CD4-positive, alpha-beta memory T cell (primary cell): ENCODE measurements around the gene FDPS. TPM values are rescaled to one million over a fixed set of nuclear protein-coding genes. Genes with fewer than 3 reads are reported as not detected.

ENCODE experiments used
- CTCF ChIA-PET: fragments of 350-600 bp; sonication (Branson Sonifier 250); formaldehyde crosslinking; loops from one replicate; lab custom pipeline; 2021; ENCODE audit warnings: inconsistent platforms; ENCODE audit not compliant: partially characterized antibody; lab: Charles Lee
- POLR2A ChIA-PET: fragments of 350-600 bp; sonication (Branson Sonifier 250); formaldehyde crosslinking; loops from one replicate; lab custom pipeline; 2021; ENCODE audit not compliant: partially characterized antibody; lab: Charles Lee
- DNase-seq, 5 donors: peaks; one replicate each; pipeline versions ENCODE4 v3.0.0 to v3.0.0-alpha.2; 2020 to 2022; ENCODE audit warnings: mixed read lengths in 1 of 5
- H3K27ac ChIP-seq: one replicate; pipeline ENCODE4 v1.7.0; 2013; ENCODE audit warnings: low read depth, low read length
- H3K27me3 ChIP-seq: 2 replicates; pipeline ENCODE4 v1.7.0; 2013; ENCODE audit warnings: mild to moderate bottlenecking, low read length, moderate library complexity; ENCODE audit not compliant: insufficient read depth
- H3K36me3 ChIP-seq: 2 replicates; pipeline ENCODE4 v1.7.0; 2013; ENCODE audit warnings: mild to moderate bottlenecking, low read length, moderate library complexity; ENCODE audit not compliant: insufficient read depth
- H3K4me1 ChIP-seq: 2 replicates; pipeline ENCODE4 v1.7.0; 2013; ENCODE audit warnings: mild to moderate bottlenecking, low read length, moderate library complexity; ENCODE audit not compliant: insufficient read depth
- H3K4me3 ChIP-seq, 2 donors: one replicate each; pipeline ENCODE4 v1.7.0; 2013; ENCODE audit warnings: low read length in 2 of 2, mild to moderate bottlenecking in 1 of 2
- H3K9me3 ChIP-seq, 2 donors: one replicate each; pipeline ENCODE4 v1.7.0; 2013; ENCODE audit warnings: low read length in 2 of 2, control low read depth in 1 of 2; ENCODE audit not compliant: control insufficient read depth in 1 of 2
- H3K27ac Mint-ChIP-seq, 7 donors: one replicate each; pipeline ENCODE4 v1.8.0; 2020 to 2021; ENCODE audit warnings: mixed read lengths in 7 of 7, mild to moderate bottlenecking in 6 of 7, inconsistent platforms in 3 of 7, moderate library complexity in 3 of 7
- H3K27me3 Mint-ChIP-seq, 2 donors: one replicate each; pipeline ENCODE4 v1.8.0; 2020 to 2021; ENCODE audit warnings: mixed read lengths in 2 of 2
- H3K36me3 Mint-ChIP-seq, 2 donors: one replicate each; pipeline ENCODE4 v1.8.0; 2020 to 2021; ENCODE audit warnings: mixed read lengths in 2 of 2, inconsistent platforms in 1 of 2, mild to moderate bottlenecking in 1 of 2
- H3K4me1 Mint-ChIP-seq, 4 donors: one replicate each; pipeline ENCODE4 v1.8.0; 2020 to 2021; ENCODE audit warnings: mixed read lengths in 4 of 4, mild to moderate bottlenecking in 1 of 4
- H3K4me3 Mint-ChIP-seq, 8 donors: one replicate each; pipeline ENCODE4 v1.8.0; 2020 to 2021; ENCODE audit warnings: mixed read lengths in 8 of 8, mild to moderate bottlenecking in 7 of 8, moderate library complexity in 6 of 8, inconsistent platforms in 3 of 8
- H3K9me3 Mint-ChIP-seq, 8 donors: one replicate each; pipeline ENCODE4 v1.8.0; 2020 to 2021; ENCODE audit warnings: mixed read lengths in 8 of 8, mild to moderate bottlenecking in 5 of 8, inconsistent platforms in 3 of 8, moderate library complexity in 1 of 8
- intact Hi-C: fragments of 100-400 bp; cut with micrococcal nuclease; formaldehyde crosslinking; loops from one replicate; pipeline ENCODE4 v1.15.1; 2023
- polyA plus RNA-seq, 2 donors: library from polyadenylated mRNA; unstranded; fragments of 300-500 nt; fragmentation: Illumina TruSeq; gene quantifications; one replicate each; pipeline ENCODE4 v1.2.3, GENCODE V29; 2021
- total RNA-seq, 2 experiments: library from RNA; stranded (reverse); gene quantifications; one replicate each; pipeline ENCODE4 v1.2.3, GENCODE V29; 2021

FDPS gene
- total and polyA plus RNA-seq, 4 experiments from 2014 or later, result 82.8 to 157 (median 95.9) TPM

- peak within 1 kb of the TSS; percentile 42 to 91 (median 81) for H3K27ac Mint-ChIP-seq
- intact Hi-C loops, result loop anchor here (1.0 to 10.0 kb wide), 5 partner anchors 15 to 288 kb away; partner anchors contain the start of genes ASH1L, FDPS and SCAMP3
Measured at GRCh38 chr1:155277070-155277901, 31.4 kb upstream of the FDPS start, which contains the start of gene HCN3. TSS of gene HCN3 (plus strand) at chr1:155277463. CDS start at chr1:155277591, 128 bp downstream.

GRCh38 chr1:155277902-155278688, 30.6 kb upstream of the FDPS start:
- DNase-seq, result peak; percentile 69 to 91 (median 70)
- H3K27ac Mint-ChIP-seq, result peak overlapping the region; percentile 39 to 91 (median 77)
- H3K27ac ChIP-seq, result peak overlapping the region; percentile 55
- peak overlapping the region; percentile 29 to 62 for H3K4me3 ChIP-seq
- H3K36me3 ChIP-seq, result no peaks in the 10 kb centered on the region
- no peaks in the 10 kb centered on the region for H3K27me3 ChIP-seq
- peaks cover 30% of the 10 kb centered on the region for H3K4me1 ChIP-seq
- no peaks in the 10 kb centered on the region for H3K9me3 Mint-ChIP-seq
- ChIA-PET POLR2A (interaction anchor here (1.0 to 2.2 kb wide), 3 partner anchors 38 to 61 kb away, joined by 3 to 8 read pairs (median 3); a partner anchor contains a TSS), CTCF (interaction anchor here (1.2 to 3.3 kb wide), 5 partner anchors 27 to 85 kb away, joined by 3 to 19 read pairs (median 6); partner anchors contain the start of gene FDPS)
- peak overlapping the region; percentile 68 to 86 (median 80) for H3K4me3 Mint-ChIP-seq
- intact Hi-C loops, result loop anchor here (1.0 to 10.0 kb wide), 5 partner anchors 16 to 287 kb away; partner anchors contain the start of genes ASH1L, FDPS and SCAMP3
- no peaks in the 10 kb centered on the region for H3K9me3 ChIP-seq
- H3K36me3 Mint-ChIP-seq, result peaks cover 0 to 5% of the 10 kb centered on the region in 2 donors
- no peaks in the 10 kb centered on the region for H3K27me3 Mint-ChIP-seq
- H3K4me1 Mint-ChIP-seq, result peaks cover 17 to 32% (median 25%) of the 10 kb centered on the region in 4 donors

More at GRCh38 chr1:155277070-155277901, 31.4 kb upstream of the FDPS start, which contains the start of gene HCN3:
- Histone ChIP-seq H3K36me3 (no peaks in the 10 kb centered on the region), H3K4me3 (peak within 1 kb of the TSS; percentile 62 to 81), H3K27ac (peak within 1 kb of the TSS; percentile 55), H3K9me3 (no peaks in the 10 kb centered on the region), H3K27me3 (no peaks in the 10 kb centered on the region), H3K4me1 (peaks cover 35% of the 10 kb centered on the region)
- H3K36me3 Mint-ChIP-seq, result peaks cover 0 to 11% of the 10 kb centered on the region in 2 donors
- peak; percentile 80 to 90 (median 81) for DNase-seq
- ChIA-PET POLR2A (interaction anchor here (1.0 to 2.2 kb wide), 5 partner anchors 12 to 47 kb away, joined by 3 to 11 read pairs (median 3); partner anchors contain the start of gene RUSC1), CTCF (interaction anchor here (1.2 to 5.2 kb wide), 7 partner anchors 11 to 84 kb away, joined by 3 to 43 read pairs (median 6); partner anchors contain the start of genes RUSC1 and SCAMP3)
- peaks cover 23 to 40% (median 32%) of the 10 kb centered on the region in 4 donors for H3K4me1 Mint-ChIP-seq
- H3K4me3 Mint-ChIP-seq, result peak within 1 kb of the TSS; percentile 78 to 86 (median 83)
- peaks cover 0 to 2% (median 0%) of the 10 kb centered on the region in 8 donors for H3K9me3 Mint-ChIP-seq
- no peaks in the 10 kb centered on the region for H3K27me3 Mint-ChIP-seq

DNA sequence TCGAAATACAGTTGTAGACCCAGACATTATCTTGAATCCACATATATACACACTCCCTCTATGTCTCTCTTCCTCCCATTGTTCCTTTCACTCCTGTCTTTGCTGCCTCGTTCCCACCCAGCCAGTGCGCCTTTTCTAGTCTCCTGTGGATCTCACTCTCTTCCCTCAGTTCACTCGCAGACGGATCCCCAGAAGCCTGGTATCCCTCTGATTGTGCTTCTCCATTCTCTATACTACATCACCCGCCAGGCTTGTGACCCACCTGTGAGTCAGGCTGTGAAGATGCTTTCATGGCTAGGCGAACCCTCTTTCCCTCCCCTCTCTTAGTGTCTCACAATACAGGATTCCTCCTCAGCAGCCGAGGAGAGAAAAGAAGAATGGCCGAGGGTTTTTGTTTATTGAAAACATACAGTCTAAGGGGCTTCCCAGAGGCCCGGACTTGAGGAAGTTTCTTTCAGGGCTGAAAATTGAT, 29.9 kb upstream of the FDPS start:
- no peak overlapping the region for H3K4me3 ChIP-seq
- Mint-ChIP-seq H3K36me3 (no peaks in the 10 kb centered on the region), H3K27ac (peak overlapping the region; percentile 39 to 91 (median 77)), H3K27me3 (no peaks in the 10 kb centered on the region), H3K9me3 (no peaks in the 10 kb centered on the region), H3K4me3 (peak overlapping the region in 7 of 8 donors; percentile 56 to 86 (median 78)), H3K4me1 (peaks cover 14 to 29% (median 21%) of the 10 kb centered on the region in 4 donors)
- ChIA-PET CTCF (interaction anchor here (0.6 to 3.3 kb wide), 7 partner anchors 28 to 306 kb away, joined by 3 to 19 read pairs (median 4); partner anchors contain the start of gene FDPS), POLR2A (interaction anchor here (1.0 to 2.2 kb wide), 4 partner anchors 35 to 60 kb away, joined by 3 to 8 read pairs (median 3); a partner anchor contains a TSS)
- intact Hi-C loops, result loop anchor here (5.0 to 10.0 kb wide), 2 partner anchors 36 to 286 kb away; partner anchors contain the start of gene ASH1L
- H3K27me3 ChIP-seq, result no peaks in the 10 kb centered on the region
- no peaks in the 10 kb centered on the region for H3K36me3 ChIP-seq
- H3K4me1 ChIP-seq, result peaks cover 27% of the 10 kb centered on the region
- no peak for DNase-seq
- H3K9me3 ChIP-seq, result no peaks in the 10 kb centered on the region
- H3K27ac ChIP-seq, result peak overlapping the region; percentile 10

DNA sequence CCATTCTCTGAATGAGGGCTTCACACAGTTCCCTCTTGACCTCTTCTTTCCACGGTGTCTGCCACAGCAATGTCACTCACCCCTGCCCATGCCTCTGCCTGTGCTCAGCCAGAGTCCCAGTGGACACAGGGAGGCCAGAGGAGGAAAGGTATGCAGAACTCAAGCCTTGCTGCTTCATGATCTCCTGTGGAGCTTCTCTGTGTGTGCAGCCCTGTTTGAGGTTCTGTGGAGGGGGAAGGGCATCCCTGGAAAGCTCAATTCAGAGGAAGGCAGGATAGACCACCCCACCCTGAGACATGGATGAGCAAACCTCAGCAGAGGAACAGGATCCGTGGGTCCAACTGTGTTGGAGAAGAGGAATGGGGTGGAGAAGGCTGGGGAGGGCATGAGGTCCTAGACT, 29.4 kb upstream of the FDPS start:
- Mint-ChIP-seq H3K27me3 (no peaks in the 10 kb centered on the region), H3K4me3 (peak overlapping the region in 1 of 8 donors; percentile 17), H3K36me3 (no peaks in the 10 kb centered on the region), H3K27ac (peak overlapping the region in 3 of 7 donors; percentile 19 to 61 (median 55)), H3K9me3 (no peaks in the 10 kb centered on the region), H3K4me1 (peaks cover 12 to 27% (median 19%) of the 10 kb centered on the region in 4 donors)
- DNase-seq, result no peak
- no peaks in the 10 kb centered on the region for H3K27me3 ChIP-seq
- ChIA-PET POLR2A (interaction anchor here (1.1 to 2.2 kb wide), 3 partner anchors 35 to 59 kb away, joined by 3 to 8 read pairs (median 3); no protein-coding TSS in a partner anchor), CTCF (interaction anchor here (0.6 to 3.3 kb wide), 6 partner anchors 12 to 305 kb away, joined by 3 to 19 read pairs (median 5); partner anchors contain the start of gene FDPS)
- no peak overlapping the region for H3K4me3 ChIP-seq
- no peaks in the 10 kb centered on the region for H3K36me3 ChIP-seq
- no peaks in the 10 kb centered on the region for H3K9me3 ChIP-seq
- intact Hi-C loops, result loop anchor here (5.0 to 10.0 kb wide), 2 partner anchors 37 to 286 kb away; partner anchors contain the start of gene ASH1L
- H3K27ac ChIP-seq, result no peak overlapping the region
- peaks cover 23% of the 10 kb centered on the region for H3K4me1 ChIP-seq

- H3K4me1 Mint-ChIP-seq, result peaks cover 2 to 11% (median 8%) of the 10 kb centered on the region in 4 donors
- Histone ChIP-seq H3K4me3 (no peak overlapping the region), H3K9me3 (no peaks in the 10 kb centered on the region), H3K27ac (no peak overlapping the region), H3K27me3 (no peaks in the 10 kb centered on the region), H3K36me3 (no peaks in the 10 kb centered on the region), H3K4me1 (peaks cover 11% of the 10 kb centered on the region)
- H3K4me3 Mint-ChIP-seq, result no peak overlapping the region
- intact Hi-C loops, result no loop called here
- H3K27me3 Mint-ChIP-seq, result no peaks in the 10 kb centered on the region
- H3K9me3 Mint-ChIP-seq, result no peaks in the 10 kb centered on the region
- peak overlapping the region in 1 of 7 donors; percentile 7 for H3K27ac Mint-ChIP-seq
- DNase-seq, result no peak
- ChIA-PET POLR2A (no interaction called here), CTCF (interaction anchor here (1.3 kb wide), 1 partner anchor 31 kb away, joined by 4 read pairs; no protein-coding TSS in a partner anchor)
- no peaks in the 10 kb centered on the region for H3K36me3 Mint-ChIP-seq
Measured at GRCh38 chr1:155282488-155283091, 26.1 kb upstream of the FDPS start.

DNA sequence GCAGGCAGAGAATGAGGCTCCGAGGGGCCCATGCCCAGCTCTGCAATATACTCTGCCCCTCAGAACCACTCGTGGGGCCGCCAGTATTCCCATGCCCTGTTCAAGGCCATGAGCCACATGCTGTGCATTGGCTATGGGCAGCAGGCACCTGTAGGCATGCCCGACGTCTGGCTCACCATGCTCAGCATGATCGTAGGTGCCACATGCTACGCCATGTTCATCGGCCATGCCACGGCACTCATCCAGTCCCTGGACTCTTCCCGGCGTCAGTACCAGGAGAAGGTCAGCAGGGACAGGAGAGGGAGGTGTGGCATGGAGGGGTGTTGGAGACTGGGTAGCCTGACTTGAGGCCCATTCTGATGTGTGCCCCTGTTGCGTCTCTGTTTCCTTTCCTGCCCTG, 24.2 kb upstream of the FDPS start:
- Histone ChIP-seq H3K4me3 (no peak overlapping the region), H3K27ac (no peak overlapping the region), H3K27me3 (no peaks in the 10 kb centered on the region), H3K4me1 (no peaks in the 10 kb centered on the region), H3K9me3 (no peaks in the 10 kb centered on the region), H3K36me3 (no peaks in the 10 kb centered on the region)
- H3K27me3 Mint-ChIP-seq, result no peaks in the 10 kb centered on the region
- DNase-seq, result no peak
- no peak overlapping the region for H3K4me3 Mint-ChIP-seq
- ChIA-PET CTCF (no interaction called here), POLR2A (no interaction called here)
- no peaks in the 10 kb centered on the region for H3K9me3 Mint-ChIP-seq
- no peaks in the 10 kb centered on the region for H3K4me1 Mint-ChIP-seq
- intact Hi-C loops, result no loop called here
- H3K27ac Mint-ChIP-seq, result peak overlapping the region in 1 of 7 donors; percentile 79
- no peaks in the 10 kb centered on the region for H3K36me3 Mint-ChIP-seq
